ENCODE data around the gene VPS18.

The VPS18 gene

DNA sequence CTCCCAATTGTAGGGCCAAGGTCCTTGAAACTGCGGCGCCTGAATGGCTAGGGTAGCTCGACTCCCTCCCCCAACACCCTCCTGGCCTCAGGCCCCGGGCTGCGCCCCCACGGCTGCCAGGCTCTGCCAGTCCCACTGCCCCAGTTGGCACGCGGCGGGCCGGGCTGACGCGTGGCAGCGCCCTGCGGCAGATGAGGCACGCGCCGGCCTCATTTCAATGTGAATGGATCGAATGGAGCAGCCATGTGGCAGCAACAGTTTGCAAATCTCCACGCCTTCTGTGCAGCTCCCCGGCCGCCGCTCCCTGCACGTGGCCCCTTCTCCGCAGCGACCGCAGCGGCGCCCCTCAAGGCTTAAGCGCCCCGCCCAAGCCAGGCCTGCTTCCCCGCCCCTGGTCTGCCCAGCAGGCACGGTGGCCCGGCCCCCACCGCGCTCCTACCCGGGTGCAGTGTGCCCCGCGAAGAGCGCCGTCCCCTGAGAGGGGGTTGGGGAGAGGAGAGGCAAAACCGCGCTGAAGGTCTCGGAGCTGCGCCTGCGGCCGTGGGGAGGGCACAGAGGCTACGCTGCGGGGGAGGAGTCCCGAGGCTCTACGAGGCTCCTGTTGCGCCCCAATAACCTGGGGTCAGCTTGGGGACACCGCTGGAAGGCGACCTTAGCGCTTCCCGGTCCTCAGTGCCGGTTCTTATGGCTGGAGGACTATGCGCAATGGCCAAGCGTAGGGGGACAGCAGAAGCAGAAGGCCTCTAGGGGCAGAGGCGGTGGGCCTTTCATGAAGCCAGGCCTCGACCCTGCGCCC, 31.8 kb downstream of the VPS18 start:
- DNase-seq = peak; percentile 46

DNA sequence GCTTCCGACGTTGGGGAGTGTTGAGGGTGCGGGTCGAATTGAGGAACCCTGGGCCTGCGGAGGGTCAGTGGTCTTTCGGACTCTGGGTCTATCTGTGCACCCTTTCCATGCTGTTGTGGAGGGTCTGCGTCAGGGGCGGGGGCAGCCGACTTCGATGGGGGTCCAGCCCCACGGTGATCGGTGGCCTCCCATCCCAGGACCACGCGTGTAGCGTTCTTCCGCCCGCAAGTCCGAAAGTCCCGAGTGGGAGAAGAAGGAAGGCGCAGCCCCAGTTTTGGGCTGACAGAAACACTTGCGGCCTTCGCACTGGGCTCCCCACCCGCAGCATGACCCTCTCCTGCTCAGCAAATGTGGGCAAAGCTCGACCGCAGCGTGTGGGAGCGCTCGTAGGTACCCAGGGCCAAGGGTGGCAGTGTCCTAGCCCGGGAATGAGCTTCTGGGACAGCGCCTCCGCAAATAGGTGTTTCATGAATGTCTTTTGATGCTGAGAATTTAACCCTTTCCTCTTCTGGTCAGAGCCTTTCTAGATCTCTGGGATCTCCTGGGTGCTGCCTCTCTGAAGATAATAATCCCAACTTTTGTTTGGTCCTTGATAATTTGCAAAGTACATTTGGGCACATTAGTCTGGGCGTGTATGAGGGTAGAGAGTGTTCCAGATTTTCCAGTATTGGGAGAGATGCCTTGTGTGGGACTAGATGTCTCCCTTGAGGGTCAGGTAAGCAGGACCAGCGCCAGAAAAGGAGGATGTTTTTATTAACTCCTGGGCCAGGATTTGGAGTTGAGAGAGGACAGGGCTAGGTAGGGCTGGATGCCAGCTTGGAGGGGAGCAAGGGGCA, 32.6 kb downstream of the VPS18 start:
- no peak for DNase-seq

DNA sequence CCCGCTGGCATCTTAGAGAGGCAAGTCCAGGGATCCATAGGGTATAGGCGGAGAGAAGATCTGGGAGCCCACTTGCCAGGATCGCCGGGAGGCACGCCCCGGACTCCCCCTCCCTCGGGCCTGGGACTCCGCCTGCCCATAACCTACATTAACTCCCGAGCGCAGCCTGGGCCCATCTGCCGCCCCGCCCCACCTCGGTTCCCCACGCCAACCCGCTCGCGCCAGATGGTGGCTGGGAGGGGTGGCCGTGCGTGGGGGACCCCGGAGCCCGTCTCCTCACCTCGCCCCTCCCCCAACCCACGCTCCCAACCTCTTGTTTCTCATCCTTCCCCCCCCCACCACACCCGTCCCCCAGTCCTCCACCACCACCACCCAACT, 33.2 kb downstream of the VPS18 start:
- DNase-seq = no peak

DNA sequence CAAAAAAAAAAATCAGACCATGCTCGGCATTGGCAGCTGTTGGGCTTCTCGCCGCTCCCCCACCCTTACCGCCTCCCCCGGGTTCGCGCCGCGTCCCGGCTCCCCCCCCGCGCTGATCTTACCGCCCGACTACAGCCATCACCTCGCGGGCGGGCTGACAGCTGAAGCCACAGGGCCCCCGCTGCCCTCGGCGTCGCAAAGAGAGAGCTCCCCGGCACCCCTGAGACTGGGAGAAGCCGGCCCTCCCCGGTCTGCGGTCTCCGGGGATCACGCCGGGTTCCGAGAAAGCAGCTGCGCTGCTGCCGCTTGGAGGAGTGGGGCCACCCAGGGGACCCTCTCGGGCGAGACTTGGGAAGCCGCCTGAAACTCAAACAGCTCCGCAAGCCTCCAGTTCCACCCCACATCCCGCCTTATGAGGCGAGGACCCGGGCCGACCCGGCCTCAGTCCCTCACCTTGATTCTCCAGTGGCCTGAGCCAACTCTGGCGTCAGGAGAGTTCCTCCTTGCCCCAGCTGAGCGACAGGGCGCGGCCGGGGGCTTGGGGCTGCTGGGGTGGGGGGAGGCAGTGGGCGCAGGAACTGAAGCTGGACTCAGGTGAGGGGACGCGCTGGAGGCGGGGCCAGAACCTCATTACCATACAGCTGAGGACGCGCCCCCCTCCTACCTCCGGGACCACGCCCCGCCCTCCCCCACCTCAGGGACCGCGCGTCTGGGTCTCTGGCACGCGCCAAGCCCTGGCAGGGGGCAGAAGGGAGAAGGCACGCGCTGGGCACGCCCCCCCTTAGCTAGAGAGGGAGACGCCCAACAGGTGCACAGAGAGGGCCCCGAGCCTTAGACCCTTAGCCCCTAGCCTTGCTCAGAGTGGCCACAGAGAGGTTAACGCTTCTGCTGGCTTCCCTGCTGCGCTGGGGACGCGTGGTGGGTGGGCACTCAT, 33.9 kb downstream of the VPS18 start:
- DNase-seq = no peak

DNA sequence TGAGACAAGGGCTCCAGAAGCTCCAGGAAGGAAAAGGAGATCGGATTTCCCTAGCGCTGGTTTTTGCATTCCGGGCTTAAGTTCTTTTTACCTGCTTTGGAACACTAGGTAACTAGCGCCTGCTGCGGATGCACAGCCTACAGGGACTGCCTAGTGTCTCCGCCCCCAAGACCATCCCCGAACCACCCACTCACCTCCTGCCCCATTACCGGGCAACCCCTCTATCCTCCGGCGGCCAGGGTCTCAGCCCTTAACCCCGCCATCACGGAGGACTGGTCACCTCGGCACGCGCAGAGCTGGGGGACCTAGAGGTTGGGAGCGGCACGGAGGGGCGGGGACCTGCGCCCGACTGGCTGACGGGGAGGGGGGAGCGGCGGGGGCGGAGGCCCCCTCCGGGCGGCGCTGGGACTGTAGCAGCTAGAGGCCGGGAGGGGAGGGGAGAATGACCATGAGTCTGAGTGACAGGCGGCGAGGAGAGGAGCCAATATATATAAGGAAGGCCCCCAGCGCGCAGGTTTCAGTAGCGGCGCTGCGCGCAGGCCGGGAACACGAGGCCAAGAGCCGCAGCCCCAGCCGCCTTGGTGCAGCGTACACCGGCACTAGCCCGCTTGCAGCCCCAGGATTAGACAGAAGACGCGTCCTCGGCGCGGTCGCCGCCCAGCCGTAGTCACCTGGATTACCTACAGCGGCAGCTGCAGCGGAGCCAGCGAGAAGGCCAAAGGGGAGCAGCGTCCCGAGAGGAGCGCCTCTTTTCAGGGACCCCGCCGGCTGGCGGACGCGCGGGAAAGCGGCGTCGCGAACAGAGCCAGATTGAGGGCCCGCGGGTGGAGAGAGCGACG, 34.8 kb downstream of the VPS18 start, which contains the start of gene DLL4:
DLL4 (plus strand) TSS at position 520 of the 839 bp plus-strand sequence. CDS start 329 bp downstream, outside the sequence.
- DNase-seq = peak; percentile 29

DNA sequence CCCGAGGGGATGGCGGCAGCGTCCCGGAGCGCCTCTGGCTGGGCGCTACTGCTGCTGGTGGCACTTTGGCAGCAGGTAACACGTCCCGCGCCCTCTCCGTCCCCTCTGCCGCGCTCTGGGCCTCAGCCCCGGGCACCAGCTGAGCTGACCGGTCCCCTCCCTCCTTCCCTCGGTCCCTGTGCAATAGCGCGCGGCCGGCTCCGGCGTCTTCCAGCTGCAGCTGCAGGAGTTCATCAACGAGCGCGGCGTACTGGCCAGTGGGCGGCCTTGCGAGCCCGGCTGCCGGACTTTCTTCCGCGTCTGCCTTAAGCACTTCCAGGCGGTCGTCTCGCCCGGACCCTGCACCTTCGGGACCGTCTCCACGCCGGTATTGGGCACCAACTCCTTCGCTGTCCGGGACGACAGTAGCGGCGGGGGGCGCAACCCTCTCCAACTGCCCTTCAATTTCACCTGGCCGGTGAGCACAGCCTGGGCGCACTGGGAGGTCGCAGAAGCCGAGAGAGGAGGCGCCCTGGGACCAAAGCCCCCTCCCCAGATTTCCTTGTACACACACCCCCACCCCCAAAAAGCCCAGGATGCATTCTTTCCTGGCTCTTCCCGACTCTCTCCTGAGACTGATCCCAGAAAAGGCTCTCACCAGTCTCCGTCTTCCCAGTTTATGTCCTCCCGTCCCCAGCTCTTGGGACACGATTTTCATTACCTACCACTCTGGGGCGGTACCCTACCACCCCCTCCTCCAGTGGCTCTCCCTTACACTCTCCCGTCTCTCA, 35.6 kb downstream of the VPS18 start:
- no peak for DNase-seq

DNA sequence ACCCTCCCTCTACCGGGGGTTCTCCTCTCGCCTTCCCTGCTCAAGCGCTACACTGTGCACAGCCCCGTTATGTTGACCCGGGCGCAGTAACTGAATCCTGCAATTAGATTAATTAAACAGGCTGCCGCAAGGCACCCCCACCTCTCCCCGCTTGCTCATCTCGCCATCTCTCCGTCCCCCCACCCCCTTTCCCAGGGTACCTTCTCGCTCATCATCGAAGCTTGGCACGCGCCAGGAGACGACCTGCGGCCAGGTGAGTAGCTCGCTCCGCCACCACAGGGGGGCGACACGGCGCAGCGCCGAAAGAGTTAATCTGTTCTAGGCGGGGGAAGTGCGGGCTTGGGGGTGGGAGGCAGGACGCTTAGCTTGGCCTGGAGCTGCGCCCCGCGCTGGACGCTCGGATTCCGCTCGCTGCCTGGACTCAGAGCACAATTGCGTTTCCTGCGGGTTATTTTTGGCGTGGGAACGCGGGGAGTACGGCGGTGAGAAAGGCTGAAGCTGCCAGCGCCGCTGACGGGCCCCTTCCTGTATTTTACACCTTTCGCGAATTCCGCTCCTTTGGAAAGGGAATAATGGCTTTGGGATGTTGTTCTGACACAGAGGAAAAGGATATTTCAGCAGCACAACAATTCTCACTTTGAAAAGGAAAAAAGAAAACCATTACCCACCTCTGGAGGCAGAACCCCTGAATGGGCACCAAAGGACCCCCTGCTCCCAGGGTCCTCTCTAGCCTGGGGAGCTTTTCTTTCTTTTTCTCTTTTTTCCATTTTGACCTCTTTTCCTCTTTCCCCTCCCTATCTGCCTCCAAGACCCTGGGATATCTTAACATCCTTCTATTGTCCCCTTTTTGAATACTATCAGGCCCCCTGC, 36.4 kb downstream of the VPS18 start:
- DNase-seq = no peak

DNA sequence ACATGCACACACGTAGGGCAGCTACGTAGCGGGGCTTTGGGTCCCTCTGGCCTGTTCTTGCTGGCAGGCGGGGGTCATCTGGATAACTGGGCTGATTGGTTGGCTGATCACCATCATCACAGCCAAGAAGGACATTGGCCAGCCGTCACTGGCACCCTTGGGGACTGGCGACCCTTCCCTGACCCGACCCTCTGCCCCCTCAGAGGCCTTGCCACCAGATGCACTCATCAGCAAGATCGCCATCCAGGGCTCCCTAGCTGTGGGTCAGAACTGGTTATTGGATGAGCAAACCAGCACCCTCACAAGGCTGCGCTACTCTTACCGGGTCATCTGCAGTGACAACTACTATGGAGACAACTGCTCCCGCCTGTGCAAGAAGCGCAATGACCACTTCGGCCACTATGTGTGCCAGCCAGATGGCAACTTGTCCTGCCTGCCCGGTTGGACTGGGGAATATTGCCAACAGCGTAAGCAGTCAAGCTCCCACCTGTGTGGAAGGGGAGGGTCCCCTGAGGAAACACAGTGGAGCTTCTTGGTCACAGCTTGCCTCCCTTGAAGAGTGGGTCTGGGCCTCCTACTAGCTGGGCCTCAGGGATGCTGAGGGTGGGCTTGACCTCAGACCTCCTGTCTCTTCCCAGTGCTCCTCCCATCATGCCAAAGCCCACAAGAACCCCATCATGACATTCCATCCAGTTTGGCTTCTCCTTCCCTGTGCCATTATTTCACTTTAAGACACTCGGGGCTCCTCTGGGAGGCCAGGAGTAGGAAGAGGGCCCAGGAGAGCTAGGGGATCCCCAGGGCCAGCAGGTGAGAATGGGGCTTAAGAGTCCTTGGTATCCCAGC, 37.3 kb downstream of the VPS18 start:
- DNase-seq = no peak

DNA sequence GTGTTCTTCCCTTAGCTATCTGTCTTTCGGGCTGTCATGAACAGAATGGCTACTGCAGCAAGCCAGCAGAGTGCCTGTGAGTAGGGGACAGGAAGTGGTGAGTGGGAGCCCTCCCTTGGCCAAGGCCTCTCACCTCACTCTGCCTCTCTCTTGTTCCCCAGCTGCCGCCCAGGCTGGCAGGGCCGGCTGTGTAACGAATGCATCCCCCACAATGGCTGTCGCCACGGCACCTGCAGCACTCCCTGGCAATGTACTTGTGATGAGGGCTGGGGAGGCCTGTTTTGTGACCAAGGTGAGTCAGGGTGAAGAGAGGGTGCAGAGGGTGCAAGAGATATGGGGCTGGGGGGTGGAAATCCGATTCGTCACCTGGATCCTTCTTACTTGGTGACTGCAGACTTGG, 37.9 kb downstream of the VPS18 start:
- no peak for DNase-seq

DNA sequence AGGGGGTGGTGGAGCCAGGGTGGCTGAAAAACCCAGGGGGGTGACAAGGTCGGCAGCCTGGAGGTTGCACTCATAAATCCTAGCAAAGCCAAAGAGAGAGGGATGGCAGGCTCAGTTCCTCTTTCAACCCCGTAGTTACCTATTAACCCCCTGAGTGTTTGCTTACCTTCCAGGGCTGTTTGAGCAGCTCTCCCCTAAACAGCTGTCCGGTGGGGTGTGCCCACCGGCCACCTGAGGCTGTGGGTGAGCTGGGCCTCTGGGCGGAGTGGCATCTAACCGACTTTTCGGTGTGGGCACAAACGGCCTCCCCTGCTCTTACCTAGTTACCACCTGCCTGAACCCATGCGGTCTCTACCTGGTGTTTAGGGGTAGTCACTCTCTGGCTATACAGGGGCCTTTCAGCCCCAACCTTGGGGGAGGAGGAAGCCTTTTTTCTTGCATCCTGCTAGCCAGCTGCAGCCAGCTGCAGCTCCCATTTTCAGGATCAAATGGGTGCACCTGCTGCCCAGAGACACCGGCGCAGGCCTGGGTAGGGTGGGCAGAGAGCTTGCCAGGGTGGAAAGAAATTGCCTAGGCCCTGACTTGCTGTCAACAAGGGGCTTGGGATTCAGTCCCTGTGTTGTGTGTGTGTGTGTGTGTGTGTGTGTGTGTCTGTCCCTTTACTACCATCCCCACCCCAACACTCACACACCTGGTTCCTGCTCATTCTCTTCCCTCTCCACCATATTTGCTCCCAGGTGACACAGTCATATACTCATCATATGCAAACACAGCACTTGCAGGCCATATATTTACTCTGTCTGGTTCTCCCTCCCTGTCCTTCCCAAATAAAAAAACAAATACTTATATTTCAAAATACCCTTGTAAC, 38.6 kb downstream of the VPS18 start:
- DNase-seq = no peak

DNA sequence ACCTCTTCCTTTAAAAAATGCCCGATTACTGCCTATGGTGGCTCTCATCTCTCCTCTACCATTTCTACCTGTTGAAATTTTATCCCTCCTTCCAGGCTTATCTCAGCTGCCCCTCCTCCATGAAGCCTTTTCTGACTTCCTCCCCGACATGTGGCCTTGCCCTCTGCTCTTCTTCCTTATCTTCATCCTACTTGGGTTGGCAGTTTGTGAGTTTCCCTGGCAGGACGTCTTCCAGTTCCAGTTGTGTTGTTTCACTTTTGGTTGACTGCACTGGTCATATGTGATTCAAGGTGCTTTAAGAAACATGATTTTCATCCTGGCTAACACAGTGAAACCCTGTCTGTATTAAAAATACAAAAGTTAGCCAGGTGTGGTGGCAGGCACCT, 39.3 kb downstream of the VPS18 start:
- DNase-seq = peak; percentile 71

DNA sequence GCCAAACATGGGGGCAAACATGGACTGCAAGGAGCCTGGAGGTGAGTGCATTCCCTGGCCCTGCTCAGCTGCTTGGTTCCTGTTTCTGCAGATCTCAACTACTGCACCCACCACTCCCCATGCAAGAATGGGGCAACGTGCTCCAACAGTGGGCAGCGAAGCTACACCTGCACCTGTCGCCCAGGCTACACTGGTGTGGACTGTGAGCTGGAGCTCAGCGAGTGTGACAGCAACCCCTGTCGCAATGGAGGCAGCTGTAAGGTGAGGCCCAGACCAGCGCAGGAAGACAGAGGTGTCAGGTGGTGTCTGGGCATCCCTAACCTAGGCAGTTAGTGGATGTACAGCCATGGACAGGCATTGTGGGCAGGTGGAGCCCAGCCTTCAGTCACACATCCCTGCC, 40.2 kb downstream of the VPS18 start:
- no peak for DNase-seq

DNA sequence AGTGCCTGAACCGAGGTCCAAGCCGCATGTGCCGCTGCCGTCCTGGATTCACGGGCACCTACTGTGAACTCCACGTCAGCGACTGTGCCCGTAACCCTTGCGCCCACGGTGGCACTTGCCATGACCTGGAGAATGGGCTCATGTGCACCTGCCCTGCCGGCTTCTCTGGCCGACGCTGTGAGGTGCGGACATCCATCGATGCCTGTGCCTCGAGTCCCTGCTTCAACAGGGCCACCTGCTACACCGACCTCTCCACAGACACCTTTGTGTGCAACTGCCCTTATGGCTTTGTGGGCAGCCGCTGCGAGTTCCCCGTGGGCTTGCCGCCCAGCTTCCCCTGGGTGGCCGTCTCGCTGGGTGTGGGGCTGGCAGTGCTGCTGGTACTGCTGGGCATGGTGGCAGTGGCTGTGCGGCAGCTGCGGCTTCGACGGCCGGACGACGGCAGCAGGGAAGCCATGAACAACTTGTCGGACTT, 42.0 kb downstream of the VPS18 start:
- no peak for DNase-seq

DNA sequence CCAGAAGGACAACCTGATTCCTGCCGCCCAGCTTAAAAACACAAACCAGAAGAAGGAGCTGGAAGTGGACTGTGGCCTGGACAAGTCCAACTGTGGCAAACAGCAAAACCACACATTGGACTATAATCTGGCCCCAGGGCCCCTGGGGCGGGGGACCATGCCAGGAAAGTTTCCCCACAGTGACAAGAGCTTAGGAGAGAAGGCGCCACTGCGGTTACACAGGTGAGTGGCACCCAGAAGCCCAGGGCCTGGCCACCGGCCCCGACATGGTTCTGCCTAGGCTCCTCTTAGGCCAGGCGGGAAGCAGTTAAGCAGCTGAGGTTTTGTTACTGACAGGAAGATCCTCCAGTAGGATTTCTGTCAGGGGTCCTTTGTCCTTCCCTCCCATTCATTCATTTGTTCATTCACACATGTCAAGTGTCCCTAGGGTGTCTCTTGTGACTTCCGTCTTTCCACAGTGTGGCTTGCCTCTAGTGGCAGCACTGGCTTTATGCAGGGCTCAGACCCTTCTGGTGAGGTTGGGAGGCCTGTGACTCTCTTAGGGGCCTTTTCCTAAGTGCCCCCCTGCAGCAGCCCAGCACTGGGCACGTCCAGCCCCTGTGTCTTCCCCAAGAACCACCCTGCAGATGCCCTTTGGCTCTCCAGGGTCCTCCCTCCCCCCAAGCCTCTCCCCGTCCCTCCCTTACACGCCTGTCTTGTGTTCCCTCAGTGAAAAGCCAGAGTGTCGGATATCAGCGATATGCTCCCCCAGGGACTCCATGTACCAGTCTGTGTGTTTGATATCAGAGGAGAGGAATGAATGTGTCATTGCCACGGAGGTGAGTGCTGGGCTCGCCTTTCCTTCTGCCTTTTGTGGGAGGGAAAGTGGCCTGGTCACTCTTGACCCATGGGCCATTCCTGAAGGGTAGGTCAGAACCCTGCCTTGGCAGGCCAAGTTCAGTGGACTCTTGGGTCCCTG, 42.7 kb downstream of the VPS18 start:
- DNase-seq = no peak

DNA sequence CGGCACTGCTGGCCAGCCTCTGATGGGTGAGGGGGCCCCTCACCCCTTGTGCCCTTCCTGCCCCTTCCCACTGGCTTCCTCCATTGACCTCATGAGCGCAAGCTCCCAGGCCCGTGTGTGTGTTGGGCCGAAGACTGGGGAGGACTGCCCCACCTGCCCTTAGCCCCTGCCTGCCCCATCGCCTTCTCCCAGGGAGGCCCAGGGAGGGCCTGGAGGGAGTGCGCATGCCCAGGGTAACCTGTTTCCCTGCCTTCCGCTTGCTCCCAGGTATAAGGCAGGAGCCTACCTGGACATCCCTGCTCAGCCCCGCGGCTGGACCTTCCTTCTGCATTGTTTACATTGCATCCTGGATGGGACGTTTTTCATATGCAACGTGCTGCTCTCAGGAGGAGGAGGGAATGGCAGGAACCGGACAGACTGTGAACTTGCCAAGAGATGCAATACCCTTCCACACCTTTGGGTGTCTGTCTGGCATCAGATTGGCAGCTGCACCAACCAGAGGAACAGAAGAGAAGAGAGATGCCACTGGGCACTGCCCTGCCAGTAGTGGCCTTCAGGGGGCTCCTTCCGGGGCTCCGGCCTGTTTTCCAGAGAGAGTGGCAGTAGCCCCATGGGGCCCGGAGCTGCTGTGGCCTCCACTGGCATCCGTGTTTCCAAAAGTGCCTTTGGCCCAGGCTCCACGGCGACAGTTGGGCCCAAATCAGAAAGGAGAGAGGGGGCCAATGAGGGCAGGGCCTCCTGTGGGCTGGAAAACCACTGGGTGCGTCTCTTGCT, 43.7 kb downstream of the VPS18 start:
- peak; percentile 49 for DNase-seq

DNA sequence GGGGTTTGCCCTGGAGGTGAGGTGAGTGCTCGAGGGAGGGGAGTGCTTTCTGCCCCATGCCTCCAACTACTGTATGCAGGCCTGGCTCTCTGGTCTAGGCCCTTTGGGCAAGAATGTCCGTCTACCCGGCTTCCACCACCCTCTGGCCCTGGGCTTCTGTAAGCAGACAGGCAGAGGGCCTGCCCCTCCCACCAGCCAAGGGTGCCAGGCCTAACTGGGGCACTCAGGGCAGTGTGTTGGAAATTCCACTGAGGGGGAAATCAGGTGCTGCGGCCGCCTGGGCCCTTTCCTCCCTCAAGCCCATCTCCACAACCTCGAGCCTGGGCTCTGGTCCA, 44.3 kb downstream of the VPS18 start:
- no peak for DNase-seq
